SJSA1 (cell line): ENCODE data around the gene C9orf43. TPM values are rescaled to one million over a fixed set of nuclear protein-coding genes. Genes with fewer than 3 reads are reported as not detected.

Experiments used
- DNase-seq, 2 experiments: peaks; one replicate each; pipeline ENCODE4 v3.0.0-alpha.2; 2015 to 2020; ENCODE audit warnings: low spot score in 2 of 2, low read depth in 1 of 2
- H3K27ac ChIP-seq: fragments of 250-450 bp; sonication (Bioruptor Pico); 2 replicates; pipeline ENCODE4 v1.5.1; 2020; ENCODE audit warnings: mild to moderate bottlenecking, moderate library complexity
- H3K27me3 ChIP-seq: fragments of 250-450 bp; sonication (Bioruptor Pico); replicated peaks from 2 replicates; pipeline ENCODE4 v1.5.1; 2020; ENCODE audit warnings: mild to moderate bottlenecking, moderate library complexity
- H3K36me3 ChIP-seq: fragments of 250-450 bp; sonication (Bioruptor Pico); 2 replicates; pipeline ENCODE4 v1.5.1; 2020; ENCODE audit warnings: mild to moderate bottlenecking
- H3K4me1 ChIP-seq: fragments of 250-450 bp; sonication (Bioruptor Pico); replicated peaks from 2 replicates; pipeline ENCODE4 v1.6.1; 2021; ENCODE audit warnings: mild to moderate bottlenecking
- H3K4me3 ChIP-seq: fragments of 250-450 bp; sonication (Bioruptor Pico); 2 replicates; pipeline ENCODE4 v1.5.1; 2020; ENCODE audit warnings: mild to moderate bottlenecking
- H3K9me3 ChIP-seq: fragments of 250-450 bp; sonication (Bioruptor Pico); replicated peaks from 2 replicates; pipeline ENCODE4 v1.5.1; 2020; ENCODE audit warnings: mild to moderate bottlenecking
- total RNA-seq: library from RNA; depleted of rRNA; stranded (reverse); fragments of >200 nt; shearing (Covaris generic); gene quantifications from 2 replicates; pipeline ENCODE4 v1.2.3, GENCODE V29; 2014

The C9orf43 gene
- total RNA-seq, 1 experiment from 2014 or later: 0.13 TPM

DNA sequence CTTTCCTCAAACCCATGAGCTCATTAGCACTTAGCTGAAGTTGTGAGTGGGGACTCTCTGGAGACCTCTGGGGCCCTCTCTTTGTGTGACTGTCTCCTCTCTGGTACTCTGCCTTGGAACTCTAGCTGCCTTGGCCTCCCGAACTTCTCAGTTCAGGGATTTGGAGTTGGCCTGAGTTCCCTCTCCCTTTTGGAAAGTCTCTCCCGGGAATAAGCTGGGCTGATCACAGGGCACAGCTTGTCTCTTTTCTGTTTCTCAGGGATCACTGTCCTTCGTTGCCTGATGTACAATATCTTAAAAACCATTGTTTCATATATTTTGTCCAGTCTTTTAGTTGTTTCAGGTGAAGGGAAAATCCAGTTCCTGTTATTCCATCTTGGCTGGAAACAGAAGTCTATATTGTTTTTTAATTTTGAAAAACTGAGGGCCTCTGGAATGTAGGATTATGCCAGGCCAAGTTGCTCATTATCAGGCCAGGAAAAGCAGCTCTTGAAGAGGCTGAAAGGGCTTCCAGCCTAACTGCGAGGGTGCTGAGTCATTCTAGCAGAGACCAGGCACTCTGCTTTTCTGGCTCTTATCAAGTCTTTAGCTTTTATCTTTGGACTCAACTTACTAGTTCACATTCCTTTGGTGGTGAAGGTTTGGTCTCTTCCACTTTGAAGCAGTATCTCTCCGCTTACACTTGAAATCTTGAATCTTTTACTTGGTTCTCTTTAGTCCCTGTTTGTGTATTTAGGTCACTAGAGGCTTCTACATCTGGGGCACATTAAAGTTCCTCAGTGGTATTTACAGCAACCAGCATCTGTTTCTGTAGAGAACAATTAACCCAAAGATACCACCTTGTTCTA lies 44.6 kb downstream of the C9orf43 start:
- Histone ChIP-seq H3K9me3 (no peaks in the 10 kb centered on the region), H3K27ac (peak overlapping the region; percentile 83), H3K4me3 (no peak overlapping the region), H3K4me1 (peaks cover 32% of the 10 kb centered on the region), H3K36me3 (no peaks in the 10 kb centered on the region), H3K27me3 (no peaks in the 10 kb centered on the region)
- DNase-seq: peak; percentile 69 to 78

DNA sequence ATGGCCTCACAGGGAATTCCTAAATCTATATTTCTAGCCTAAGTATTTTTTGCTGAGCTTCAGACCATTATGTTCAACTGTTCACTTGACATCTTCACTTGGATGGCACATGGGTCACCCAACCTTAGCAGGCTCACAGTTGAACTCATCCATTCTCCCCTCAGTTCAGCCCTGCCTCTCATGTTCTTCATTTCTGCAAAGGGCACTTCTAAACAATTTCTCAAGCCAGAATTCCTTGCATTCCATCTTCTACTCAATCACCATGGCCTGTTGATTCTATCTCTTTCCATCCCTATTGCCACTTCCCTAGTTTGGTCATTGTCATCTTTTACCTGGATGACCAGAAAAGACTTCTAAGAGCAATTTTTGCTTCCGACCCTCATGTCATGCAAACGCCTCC lies 45.7 kb downstream of the C9orf43 start:
- peak in 1 of 2 experiments; percentile 47 for DNase-seq
- Histone ChIP-seq H3K4me3 (no peak overlapping the region), H3K27me3 (no peaks in the 10 kb centered on the region), H3K9me3 (no peaks in the 10 kb centered on the region), H3K4me1 (peaks cover 32% of the 10 kb centered on the region), H3K27ac (peak overlapping the region; percentile 83), H3K36me3 (no peaks in the 10 kb centered on the region)

DNA sequence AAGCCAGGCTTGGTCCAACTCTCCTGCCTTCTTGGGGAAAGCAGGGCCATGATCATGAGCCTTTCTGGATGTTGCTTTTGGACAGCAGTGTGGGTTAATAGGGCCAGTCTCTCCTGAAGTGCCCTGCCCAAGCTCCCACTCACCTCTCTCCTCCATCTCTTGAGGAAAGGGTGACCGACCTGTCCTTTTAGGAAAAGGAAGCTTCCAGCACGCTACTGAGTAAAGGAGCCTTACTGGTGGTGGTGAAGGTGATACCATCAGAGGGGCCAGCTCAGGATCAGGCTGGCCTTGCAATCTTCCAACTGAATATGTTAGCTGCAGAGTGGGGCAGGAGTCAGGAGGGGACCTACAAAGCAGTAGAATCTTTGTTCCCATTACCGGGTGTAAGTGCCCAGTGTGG lies 50.7 kb downstream of the C9orf43 start:
- no peak for DNase-seq
- Histone ChIP-seq H3K4me1 (peaks cover 8% of the 10 kb centered on the region), H3K36me3 (no peaks in the 10 kb centered on the region), H3K9me3 (no peaks in the 10 kb centered on the region), H3K27me3 (no peaks in the 10 kb centered on the region), H3K4me3 (no peak overlapping the region), H3K27ac (no peak overlapping the region)

DNA sequence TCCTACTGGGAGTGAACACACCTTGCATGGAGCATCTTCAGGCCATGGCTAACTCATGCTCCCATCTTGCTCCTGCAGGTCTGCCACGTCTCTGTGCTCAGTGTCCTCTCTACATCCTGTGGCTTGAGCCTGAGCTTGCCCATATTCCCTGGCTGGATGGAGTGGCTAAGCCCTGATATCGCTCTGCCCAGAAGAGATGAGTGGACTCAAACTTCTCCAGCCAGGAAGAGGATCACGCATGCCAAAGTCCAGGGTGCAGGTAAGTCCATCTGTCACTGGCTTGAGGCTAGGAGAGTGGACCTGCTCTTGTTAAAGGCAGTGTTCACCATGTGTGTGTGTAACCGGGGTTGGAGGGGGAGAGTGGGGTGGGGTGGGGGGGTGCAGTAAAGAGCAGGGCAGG lies 51.4 kb downstream of the C9orf43 start:
- no peaks in the 10 kb centered on the region for H3K9me3 ChIP-seq
- no peak overlapping the region for H3K4me3 ChIP-seq
- no peak overlapping the region for H3K27ac ChIP-seq
- H3K27me3 ChIP-seq: no peaks in the 10 kb centered on the region
- DNase-seq: no peak
- peaks cover under 1% of the 10 kb centered on the region for H3K4me1 ChIP-seq
- H3K36me3 ChIP-seq: no peaks in the 10 kb centered on the region

DNA sequence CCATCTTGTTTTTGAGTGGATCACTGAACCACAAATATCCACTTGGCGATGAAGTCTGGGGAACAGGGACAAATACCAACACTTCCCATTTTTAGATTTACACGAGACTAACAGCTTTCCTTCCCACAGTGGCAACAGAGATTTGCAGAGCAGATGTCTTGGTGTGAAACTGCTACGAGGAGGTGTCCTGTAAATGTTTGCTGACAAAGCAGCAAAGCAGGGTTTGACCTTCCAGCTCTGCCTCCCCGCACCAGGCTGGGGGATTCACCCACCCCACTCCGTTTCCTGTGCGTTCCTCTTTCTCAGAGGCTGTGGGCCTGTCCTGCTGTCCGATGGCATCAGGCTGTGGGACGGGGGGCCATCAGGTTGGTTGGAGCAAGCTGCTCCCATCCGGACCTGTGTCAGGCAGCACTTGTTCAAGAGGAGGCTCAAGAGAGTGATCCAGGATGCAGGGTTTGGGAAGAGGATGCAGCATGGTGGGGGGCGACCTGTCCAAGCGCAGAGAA lies 52.3 kb downstream of the C9orf43 start:
- H3K36me3 ChIP-seq: no peaks in the 10 kb centered on the region
- peaks cover 3% of the 10 kb centered on the region; the same call in 1 of the 2 replicates for H3K9me3 ChIP-seq
- H3K27me3 ChIP-seq: no peaks in the 10 kb centered on the region
- no peak overlapping the region for H3K27ac ChIP-seq
- no peaks in the 10 kb centered on the region for H3K4me1 ChIP-seq
- DNase-seq: no peak
- H3K4me3 ChIP-seq: no peak overlapping the region

DNA sequence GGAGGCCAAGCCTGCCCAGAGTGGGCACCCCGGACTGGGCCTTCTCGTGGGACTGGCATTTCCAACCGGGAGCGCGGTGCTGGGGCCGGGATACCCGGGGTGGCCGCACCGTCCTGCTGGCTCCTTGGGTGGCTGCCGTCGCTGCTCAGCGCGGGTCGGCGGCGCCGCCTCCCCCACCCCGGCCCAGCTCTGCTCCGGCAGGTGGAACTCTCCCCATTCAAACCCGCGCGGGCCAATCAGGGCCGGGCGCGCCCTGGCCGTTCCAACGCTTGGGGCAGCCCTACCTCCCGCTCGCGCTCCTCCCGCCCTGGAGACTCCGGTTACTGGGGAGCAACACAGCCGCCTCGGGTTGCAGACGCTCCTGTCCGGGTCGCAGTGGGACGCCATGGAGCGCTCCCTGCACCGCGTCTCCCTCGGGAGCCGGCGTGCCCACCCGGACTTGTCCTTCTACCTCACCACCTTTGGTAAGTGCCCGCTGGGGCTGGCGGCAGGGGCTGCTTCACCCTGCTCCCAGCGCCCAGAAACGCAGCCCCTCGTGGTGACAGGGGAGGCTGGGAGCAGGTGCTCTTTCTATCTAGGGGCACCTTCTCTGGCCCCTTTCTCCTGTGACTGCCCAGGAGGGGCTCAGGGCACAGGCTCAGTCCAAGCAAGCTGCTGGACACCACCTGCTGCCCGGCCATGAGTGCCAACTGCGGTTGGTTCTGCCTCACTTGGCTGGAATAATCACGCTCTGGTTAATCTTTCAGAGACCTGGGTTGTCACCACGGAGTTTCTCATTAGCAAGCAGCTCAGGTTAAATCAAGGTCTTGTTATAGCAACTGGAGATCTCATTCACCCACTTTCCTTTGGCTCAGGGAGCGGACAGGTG lies 53.1 kb downstream of the C9orf43 start, which contains the start of gene RGS3:
Gene RGS3 (plus strand): TSS at position 310 of the 868 bp plus-strand sequence. CDS start 76 bp downstream, at position 386.
- no peak within 1 kb of the TSS for H3K27ac ChIP-seq
- H3K4me1 ChIP-seq: no peaks in the 10 kb centered on the region
- H3K4me3 ChIP-seq: peak within 1 kb of the TSS; percentile 24
- DNase-seq: peak in 1 of 2 experiments; percentile 37
- H3K27me3 ChIP-seq: no peaks in the 10 kb centered on the region
- no peaks in the 10 kb centered on the region for H3K36me3 ChIP-seq
- peaks cover 3% of the 10 kb centered on the region; the same call in 1 of the 2 replicates for H3K9me3 ChIP-seq

DNA sequence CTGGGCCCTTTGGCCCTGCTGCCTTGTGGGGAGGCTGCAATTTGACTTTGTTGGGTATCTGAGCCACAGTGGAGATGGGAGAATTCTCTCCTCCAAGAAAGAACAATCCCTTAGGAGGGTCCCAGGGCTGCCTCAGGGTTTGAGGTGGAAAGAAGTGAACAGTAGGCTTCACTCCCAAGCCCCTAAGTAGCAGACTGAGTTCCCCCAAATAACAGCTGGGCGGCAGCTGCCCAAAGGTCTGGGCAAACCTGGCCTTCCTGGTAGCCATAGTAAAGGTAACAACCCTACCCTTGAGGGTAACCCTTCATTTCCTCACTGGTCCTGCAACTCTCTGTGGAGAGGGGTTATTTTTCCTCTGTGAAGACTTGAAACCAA lies 53.7 kb downstream of the C9orf43 start:
- no peak for DNase-seq
- Histone ChIP-seq H3K36me3 (no peaks in the 10 kb centered on the region), H3K4me3 (no peak overlapping the region), H3K4me1 (no peaks in the 10 kb centered on the region), H3K9me3 (peaks cover 3% of the 10 kb centered on the region; the same call in 1 of the 2 replicates), H3K27ac (no peak overlapping the region), H3K27me3 (no peaks in the 10 kb centered on the region)

DNA sequence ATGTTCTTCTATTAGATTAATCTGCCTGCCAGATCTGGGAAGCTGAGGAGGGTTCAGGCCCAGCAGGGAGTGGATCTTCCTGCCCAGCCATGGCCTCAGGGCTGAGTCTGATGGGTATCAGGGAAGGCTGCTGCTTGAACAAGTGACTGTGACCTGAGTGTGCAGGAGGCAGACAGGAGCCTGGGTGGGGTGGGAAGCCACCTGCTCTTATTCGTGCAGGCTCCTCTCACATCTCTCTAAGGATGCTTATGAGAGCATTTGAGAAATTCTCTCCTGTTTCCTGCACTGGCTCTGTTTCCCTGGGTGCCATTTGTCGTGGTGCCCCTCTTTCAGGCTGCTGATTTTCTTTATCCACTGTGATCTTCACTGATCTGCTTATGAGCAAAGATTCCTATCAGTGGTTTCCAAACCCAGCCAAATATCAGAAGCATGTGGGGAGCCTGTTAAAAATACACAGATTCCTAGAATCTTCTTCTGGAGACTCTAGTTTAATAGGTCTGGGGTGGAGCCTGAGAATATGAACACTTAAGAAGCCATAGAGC lies 55.1 kb downstream of the C9orf43 start:
- Histone ChIP-seq H3K27ac (no peak overlapping the region), H3K9me3 (peaks cover 3% of the 10 kb centered on the region; the same call in 1 of the 2 replicates), H3K4me3 (no peak overlapping the region), H3K36me3 (no peaks in the 10 kb centered on the region), H3K27me3 (no peaks in the 10 kb centered on the region), H3K4me1 (no peaks in the 10 kb centered on the region)
- DNase-seq: peak in 1 of 2 experiments; percentile 23

DNA sequence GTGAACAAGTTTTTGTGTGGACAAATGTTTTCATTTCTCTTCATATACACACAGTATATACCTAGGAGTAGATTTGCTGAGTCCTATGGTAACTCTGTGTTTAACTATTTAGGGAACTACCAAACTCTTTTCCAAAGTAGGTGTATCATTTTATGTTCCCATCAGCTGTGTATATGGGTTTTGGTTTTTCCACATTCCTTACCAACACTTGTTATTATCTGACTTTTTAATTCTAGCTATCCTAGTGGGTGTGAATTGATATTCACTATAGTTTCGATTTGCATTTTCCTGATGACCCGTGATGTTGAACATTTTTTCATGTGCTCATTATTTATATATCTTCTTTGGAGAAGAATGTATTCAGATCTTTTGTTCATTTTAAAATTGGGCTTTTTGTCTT lies 56.6 kb downstream of the C9orf43 start:
- DNase-seq: no peak
- no peak overlapping the region for H3K27ac ChIP-seq
- H3K36me3 ChIP-seq: no peaks in the 10 kb centered on the region
- no peak overlapping the region for H3K4me3 ChIP-seq
- no peaks in the 10 kb centered on the region for H3K4me1 ChIP-seq
- H3K9me3 ChIP-seq: peaks cover 3% of the 10 kb centered on the region; the same call in 1 of the 2 replicates
- H3K27me3 ChIP-seq: no peaks in the 10 kb centered on the region

DNA sequence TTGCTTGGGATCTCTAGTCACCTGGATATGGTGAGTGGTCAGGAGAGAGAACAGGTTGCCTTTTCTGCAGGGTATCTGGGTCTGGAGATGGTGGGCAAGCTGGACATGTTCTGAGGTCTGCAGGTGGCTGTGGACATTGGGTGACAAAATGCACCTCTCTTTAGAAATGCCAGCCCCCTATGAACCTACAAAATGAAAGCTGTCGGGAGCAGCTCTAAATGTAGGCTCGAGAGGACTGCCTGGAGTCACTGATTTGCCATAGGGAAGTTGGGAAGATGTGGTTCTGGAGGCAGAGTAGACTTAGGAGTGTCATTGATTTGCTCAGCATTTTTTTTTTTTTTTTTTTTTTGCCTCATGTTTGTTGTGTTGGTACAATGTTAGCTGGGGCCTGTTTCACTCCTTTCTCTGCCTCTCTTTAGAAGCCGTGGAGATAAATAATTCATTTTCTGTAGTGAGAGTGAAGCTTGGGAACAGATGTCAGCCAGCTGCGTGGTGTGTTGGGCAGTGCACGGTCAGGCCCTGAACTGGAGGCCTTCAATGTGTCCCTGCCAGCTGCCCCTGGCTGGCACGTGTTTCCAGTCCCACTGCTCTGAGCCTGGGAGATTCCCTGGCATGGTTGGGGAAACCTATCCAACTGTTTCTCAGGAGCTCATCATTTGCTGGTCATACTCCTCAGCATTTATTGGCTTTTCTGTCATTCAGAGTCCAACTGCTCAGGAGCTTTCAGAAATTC lies 58.3 kb downstream of the C9orf43 start:
- H3K9me3 ChIP-seq: peaks cover 3% of the 10 kb centered on the region; the same call in 1 of the 2 replicates
- no peak overlapping the region for H3K27ac ChIP-seq
- DNase-seq: no peak
- no peaks in the 10 kb centered on the region for H3K4me1 ChIP-seq
- H3K36me3 ChIP-seq: no peaks in the 10 kb centered on the region
- no peak overlapping the region for H3K4me3 ChIP-seq
- no peaks in the 10 kb centered on the region for H3K27me3 ChIP-seq

DNA sequence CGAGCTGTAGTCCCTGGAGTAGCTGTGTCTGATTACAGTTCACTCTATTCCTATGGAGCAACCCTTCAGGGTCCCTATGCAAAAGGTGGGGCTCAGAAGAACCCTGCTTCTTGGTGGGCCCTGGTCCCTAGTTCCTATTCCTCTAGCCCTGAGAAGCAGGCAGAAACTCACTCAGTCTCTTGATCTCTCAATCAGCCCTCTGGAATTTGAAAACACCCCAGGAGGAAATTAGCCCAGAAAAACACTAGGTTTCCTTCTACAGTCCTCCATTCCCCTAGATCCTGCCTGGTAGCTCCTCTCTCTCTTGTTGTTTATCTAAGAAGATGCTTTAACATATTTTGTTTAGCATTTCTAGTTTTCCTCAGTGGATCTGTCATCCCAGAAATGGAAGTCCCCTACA lies 60.6 kb downstream of the C9orf43 start:
- Histone ChIP-seq H3K4me1 (no peaks in the 10 kb centered on the region), H3K27ac (no peak overlapping the region), H3K4me3 (no peak overlapping the region), H3K27me3 (no peaks in the 10 kb centered on the region), H3K9me3 (peaks cover 3% of the 10 kb centered on the region; the same call in 1 of the 2 replicates), H3K36me3 (no peaks in the 10 kb centered on the region)
- no peak for DNase-seq

DNA sequence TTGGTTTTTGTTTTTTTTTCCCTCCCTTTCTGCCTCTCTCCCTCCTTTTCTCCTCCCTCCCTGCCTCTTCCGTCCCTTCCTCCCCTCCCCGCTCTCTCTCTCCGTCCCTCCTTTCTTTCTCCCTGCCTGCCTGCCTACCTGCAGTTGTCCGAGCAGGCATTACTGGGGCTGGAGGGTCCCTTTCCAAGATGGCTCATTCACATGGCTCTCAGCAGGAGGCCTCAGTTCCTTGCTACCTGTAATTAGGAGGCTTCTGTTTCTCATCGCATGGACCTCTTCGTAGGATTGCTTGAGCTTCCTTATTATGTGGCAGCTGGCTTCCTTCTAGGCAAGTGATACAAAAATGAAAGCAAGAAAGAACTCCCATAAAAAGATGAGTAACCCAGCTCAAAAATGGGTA lies 61.0 kb downstream of the C9orf43 start:
- Histone ChIP-seq H3K9me3 (peaks cover 3% of the 10 kb centered on the region; the same call in 1 of the 2 replicates), H3K4me1 (no peaks in the 10 kb centered on the region), H3K27me3 (no peaks in the 10 kb centered on the region), H3K36me3 (no peaks in the 10 kb centered on the region), H3K4me3 (no peak overlapping the region), H3K27ac (no peak overlapping the region)
- no peak for DNase-seq

DNA sequence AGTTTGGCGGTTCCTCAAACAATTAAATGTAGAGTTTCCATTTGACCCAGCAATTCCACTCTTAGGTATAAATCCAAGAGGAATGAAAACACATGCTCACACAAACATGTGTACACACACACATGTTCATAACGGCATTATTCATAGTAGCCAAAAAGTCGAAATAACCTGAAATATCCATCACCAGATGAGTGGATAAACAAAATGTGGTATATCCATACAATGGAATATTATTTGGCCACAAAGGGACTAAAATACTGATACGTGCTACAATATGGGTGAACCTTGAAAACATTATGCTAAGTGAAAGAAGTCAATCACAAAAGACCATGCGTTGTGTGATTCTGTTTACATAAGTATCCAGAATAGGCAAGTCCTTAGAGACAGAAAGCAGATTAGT lies 61.7 kb downstream of the C9orf43 start:
- peaks cover 1% of the 10 kb centered on the region; the same call in 1 of the 2 replicates for H3K9me3 ChIP-seq
- no peaks in the 10 kb centered on the region for H3K4me1 ChIP-seq
- H3K4me3 ChIP-seq: no peak overlapping the region
- no peaks in the 10 kb centered on the region for H3K27me3 ChIP-seq
- H3K27ac ChIP-seq: no peak overlapping the region
- no peak for DNase-seq
- no peaks in the 10 kb centered on the region for H3K36me3 ChIP-seq
